HG03025 (cell line): ENCODE measurements around the gene LOXL3.

Experiments used
- ATAC-seq: cut with Tn5 transposase; IDR thresholded peaks from one replicate; pipeline ENCODE4 v1.9.1; 2021; ENCODE audit warnings: mild to moderate bottlenecking, moderate library complexity; ENCODE audit not compliant: unreplicated experiment, low FRiP score

LOXL3 gene

DNA sequence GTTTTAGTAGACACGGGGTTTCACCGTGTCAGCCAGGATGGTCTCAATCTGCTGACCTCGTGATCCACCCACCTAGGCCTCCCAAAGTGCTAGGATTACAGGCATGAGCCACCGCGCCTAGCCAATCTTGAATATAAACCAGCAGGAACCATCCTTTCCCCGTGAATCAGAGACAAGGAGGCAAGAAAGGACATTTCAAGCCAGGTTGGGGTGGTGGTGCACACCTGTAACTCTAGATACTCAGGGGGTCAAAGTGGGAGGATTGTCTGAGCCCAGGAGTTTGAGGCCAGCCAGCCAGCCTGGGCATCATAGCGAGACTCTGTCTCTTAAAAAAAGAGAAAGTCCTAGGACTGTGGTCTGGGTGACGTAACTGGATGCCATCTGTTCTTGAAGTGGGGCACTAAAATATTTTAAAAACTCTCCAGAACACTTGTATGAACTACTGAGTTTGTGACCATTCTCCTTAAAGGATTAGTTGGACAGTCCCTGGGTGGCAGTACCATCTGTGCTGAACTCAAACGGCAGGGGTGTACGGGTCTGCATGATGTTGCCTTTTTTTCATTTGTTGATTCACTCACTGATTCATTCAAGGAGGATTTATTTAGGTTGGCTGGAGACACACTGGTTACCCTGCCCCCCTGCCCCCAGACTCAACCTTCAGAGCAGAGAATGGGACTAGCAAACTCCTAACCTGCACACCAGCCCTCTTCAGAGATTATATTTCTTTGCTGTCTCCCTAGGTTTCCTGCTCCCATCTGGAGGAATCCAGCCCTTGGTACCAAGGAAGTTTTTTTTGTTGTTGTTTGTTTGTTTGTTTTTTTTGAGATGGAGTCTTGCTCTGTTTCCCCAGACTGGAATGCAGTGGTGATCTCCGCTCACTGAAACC lies 42.4 kb downstream of the LOXL3 start:
- ATAC-seq, result no peak

DNA sequence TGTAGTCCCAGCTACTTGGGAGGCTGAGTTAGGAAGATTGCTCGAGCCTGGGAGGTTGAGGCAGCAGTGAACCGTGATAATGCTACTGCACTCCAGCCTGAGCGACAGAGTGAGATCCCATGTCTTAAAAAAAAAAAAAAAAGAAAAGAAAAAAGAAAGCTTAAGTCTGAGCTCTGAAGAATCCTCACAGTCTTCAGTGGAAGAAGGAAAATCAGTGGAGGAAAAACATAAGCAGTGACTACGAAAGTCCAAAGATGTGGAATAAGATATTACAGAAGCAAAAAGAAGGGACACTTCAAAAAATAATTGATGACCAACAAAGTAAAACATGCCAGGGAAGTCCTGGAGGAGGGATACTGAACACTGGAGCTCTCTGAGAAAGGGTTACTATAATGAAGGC lies 43.5 kb downstream of the LOXL3 start:
- ATAC-seq, result no peak

DNA sequence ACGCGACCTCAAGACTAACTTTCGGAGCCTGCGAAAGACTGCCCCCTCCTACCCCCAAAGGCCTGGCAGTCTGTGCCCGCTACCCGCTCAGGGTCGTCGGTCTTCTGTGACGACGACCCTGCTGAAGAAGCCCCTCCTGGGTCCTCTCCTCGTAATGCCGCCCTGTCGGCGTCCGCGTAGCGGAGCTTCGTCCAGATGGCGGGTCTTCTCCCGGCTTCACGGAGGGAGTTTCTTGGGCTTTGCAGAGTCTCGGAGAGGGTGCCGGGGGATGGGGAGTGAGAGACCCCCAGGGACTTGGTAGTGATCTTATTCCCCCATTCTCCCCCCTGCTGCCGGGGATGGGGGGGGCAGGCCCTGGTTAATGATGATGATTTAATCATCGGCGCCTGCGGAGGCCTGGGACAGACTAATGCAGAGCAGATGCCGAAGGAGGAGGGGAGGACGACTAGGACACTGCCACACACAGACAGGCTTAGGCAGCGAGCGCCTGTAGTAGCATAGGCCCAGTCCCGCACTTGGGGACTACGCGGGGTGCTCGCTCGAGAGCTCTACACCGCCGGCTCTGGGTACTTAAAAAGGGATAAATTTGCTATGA lies 45.7 kb downstream of the LOXL3 start:
- peak; percentile 11 for ATAC-seq

DNA sequence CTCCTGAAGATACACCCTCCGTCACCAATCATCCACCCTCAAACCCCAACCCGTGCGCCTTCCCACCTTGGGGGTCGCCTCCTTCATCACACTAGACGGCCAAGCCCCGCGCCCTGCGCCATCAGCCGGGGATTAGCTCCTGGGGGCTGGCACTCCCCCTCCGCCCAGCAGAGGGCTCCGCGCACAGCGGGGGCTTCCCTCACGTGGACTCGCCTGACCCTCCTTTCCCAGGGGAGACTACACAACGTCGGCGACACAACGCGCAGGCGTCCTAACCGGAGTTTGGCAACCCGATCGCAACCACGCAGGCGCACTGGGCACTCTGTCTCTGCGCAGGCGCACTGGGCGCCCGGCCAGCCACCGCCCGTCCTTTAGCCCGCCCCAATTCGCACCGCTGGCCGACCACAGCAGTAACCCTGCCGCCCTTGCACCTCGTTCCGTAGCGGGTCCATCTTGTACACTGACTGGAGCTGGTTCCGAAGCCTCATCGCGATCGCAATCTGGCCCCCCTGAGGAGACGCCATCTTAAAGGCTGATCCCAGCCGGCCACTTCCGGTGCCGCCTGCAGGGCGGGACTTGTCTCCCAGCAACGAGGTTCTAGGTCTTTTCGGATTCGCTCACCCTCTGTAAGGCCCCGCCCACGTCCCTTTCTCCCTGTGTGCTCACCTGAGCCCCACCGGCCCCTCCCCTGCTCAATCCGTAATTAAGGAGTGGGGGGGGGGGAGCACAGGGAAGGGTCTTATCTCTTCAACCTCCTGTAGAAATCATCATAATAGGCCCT lies 46.4 kb downstream of the LOXL3 start, which contains the start of gene PCGF1:
Gene PCGF1, minus strand, starts transcription at position 551 of the 781 bp plus-strand sequence. Its CDS starts 27 bp downstream, at position 524.
- ATAC-seq, result peak; percentile 93

DNA sequence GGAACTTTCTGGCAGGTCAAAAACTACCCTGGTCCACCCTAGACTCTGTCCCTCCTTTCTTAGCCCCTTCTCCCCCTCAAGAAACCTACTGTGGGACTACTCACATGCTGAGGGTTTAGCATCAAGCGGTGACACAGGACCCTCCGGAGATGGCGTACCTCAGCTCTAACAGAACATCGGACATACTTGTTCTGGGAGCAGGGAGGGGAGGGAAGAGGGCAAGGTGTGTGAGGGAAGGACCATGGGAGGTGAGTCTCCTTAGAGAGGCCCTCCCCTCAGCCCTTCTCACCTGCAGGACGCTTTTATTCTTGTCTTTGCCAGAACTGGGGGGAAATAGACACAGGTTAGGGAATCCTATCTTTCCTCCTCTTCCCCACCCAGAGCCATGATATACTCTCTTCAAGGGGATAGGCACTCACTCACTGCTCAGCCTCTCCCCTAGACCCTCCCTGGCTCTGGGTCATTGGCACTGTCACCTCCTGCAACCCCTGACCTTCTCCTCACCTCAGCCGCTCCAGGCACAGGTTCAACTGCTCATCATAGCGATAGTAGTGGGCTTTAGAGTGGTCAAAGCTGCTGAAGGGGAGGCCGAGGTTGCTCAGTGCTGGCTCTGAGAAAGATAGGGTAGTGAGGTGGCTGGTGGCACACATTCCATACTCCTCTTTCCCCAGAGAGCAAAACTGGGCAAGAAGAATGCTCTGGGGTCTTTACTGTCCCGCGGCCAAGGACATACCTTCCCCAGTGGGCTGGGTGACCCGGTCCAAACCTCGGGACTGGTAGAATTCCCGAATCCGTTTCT lies 48.1 kb downstream of the LOXL3 start:
- ATAC-seq, result no peak

DNA sequence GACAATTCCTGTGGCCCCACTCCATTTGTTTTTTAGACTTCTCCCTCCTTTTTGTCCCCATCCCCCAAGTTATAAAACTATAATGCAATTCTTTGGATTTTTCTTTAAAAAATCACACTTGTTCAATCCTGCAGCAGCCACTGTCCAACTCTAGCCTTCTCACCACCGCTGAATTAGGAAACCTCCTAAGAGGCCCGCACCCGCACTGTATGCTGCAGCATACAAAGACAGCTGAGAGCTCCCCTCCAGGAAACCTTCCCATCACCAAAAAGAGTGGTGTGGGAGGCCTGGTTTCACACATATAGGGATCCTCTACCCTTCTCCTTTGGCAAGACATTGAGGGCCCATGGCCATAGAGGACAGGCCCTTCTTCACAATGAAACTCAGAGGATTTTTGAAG lies 49.2 kb downstream of the LOXL3 start:
- ATAC-seq, result no peak

DNA sequence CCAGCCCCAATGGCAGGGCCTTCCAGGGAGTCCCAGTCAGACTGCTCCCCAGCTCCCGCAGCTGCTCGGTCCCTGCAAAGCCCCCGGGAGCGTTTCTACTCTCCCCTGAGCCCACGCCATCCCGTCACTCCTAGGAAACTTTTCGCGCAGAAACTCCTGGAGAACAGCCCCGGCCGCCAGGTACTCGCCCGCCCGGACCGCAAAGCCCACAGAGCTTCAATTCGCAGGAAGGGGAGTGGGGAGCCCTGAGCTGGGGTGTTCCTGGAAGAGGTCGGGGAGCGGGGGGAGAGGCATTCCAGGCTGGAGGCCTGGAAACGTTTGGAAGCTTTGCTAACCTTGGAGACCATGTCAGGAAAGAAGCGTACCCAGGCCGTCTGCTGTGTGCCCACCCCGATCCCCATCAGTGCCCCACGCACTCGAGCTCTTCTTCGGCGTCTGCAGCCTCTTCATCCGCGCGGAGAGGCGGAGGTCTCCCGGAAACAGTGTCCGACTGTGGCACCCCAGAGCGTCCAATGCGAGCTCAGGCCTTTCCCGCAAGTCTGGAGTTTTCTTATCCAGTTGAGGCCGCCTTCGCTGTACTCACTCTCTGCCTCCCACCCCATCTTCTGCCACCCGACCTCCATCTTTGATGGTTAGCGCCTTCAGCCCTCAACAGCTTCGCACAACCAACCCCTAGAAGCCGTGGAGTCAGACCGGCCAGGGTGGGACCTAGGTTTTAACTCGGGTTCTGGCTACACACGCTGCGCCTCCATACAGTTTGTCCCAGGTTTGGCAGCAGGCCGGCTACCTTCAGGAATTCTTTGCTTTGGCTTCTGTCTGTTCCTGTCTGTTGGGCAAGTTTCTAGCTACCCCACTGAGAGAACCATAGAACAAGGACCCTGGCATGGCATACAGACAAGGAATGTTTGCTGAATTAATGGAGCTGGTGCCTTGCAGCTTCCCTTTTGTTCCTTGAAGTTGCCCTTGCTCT lies 50.0 kb downstream of the LOXL3 start:
- no peak for ATAC-seq

DNA sequence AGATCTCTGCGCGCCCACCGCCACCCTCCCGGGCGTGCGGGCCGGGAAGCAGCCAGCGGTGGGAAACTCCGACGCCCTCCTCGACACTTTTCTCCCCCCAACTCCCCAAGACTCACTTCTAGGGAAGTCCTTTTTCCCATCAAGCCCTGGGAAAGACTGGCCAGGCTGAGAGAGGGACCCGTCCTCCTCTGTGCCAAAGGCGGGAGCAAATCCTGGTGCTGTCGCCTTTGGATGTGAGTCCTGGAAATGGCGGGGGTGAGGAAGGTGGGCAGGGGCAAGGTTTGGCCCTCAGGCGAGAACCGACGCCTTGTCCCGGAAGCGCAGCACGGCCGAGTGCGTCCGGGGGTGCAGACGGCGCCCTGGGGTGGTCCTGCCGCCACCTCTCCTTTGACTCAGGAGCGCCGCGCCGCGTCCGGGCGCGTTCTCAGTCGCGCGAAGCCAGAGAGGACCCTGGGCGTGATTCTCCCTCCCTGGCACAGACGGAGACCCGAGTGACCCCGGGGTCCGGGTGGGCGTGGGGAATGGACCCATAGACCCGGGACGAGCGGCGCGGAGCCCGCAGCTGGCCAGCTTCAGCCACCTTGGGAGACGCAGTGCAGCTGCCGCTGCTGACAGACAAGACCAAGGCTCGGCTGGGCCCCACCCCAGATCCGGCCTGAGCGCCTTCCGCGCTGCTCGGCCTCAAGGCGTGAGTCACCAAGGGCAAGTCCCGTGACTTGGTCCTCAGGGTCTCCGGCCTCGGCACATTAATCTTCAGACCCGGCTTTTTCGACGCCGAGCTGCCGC lies 50.8 kb downstream of the LOXL3 start:
- ATAC-seq, result no peak

DNA sequence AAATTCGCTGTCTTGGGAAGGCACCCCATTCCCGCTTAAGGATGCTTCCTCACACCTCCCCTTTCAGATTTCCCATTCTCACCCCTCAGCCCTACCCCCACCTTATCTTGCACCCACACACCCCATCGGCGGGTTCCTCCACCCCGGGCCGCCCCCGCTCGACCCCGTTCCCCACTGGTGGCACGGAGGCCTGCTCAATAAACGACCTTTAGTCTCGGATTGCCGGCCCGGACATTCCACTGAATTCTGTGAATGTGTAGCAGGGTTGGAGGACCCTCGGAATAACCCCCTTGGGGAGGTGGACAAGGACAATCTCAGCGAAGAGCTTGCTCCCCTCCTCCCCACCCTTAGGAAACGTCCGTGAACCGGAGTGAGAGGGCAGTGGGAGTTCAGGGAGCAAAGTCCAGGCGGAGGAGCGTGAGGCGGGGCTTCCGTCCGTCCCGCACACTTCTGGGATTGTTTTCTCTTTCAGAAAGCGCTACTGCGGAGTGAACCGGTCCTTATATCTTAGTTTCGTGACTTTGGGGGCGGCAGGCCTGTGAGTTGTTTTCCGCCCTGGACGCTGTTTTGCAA lies 51.5 kb downstream of the LOXL3 start:
- ATAC-seq, result no peak

DNA sequence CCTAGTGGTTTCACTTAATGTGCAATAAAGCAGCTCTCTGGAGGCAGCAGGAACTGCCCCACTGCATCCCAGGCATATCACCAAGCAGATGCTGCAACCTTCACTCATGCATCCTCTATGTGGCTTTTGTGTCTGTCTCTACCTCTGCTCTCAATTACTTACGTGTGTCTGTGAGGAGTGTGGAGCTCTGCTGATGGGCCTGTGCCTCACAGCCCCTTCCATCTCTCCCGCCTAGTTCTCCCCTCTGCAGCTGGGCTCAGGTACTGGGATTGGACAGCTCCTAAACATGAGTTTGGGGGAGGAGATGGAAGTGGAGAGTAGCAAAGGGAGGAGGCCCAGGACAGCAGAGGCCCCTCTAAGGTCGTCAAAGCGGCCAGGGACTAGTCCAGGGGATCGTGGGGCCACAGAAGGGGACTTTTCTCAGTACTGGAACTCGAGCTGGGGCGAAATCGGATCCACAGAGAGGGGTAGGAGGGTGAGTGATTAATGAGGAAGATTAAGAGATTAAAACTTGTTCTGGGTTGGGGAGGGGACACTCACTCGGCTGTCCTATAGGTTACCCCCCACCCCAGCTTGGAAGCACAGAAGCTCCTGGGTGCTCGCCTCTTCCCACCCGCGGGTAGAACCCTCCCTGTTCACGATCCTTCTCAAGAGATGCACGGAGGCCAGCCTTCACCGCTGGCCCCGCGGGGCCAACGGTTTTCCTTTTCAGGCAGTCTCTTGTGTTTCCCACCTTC lies 52.2 kb downstream of the LOXL3 start:
- no peak for ATAC-seq

DNA sequence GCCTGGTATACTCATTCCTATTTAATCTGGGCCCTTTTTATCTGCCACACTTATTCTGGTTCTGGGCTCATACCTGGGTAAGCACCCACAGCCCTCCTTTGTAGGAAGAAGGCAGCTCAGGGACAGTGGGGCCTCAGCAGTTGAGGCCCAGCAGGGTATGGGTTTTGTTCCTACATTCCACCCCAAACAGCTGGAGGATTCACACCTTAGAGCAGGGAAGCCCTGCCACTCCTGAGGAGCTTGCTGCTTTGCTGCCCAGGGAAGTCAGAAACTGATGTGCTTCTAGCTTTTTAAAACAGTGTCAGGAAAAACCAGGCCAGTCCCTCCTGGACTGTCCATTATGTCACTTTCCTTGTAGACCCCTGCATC lies 53.2 kb downstream of the LOXL3 start:
- ATAC-seq, result no peak

DNA sequence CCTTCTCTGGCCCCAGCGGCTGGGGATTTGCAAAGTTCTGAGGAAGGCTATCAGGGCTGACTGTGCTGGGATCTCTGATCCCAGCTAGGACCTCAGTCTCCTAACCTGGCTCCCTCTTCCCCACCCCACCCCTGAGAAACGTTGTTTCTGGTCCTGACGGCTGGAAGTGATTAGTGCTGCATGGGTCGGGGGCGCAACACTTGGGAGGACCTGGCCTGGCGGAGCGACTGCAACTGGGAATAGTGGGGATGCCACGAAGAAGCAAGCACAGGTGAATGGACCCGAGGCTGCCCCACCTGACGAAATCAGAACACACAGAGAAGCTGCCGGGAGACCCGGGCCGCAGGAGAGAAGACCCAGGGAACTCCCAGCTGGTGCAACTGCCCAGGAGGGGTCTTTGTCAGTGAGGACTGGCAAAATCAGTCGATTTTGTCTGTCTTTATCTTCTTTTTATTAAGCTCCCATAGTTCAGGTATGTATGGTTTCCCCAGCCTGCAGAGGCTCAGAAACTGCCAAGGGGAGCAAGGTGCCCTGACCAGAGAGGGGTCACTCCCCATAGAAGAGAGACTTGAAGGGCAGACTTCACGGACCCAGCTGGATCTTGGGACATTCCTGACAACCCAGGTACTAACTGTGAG lies 53.7 kb downstream of the LOXL3 start:
- no peak for ATAC-seq

DNA sequence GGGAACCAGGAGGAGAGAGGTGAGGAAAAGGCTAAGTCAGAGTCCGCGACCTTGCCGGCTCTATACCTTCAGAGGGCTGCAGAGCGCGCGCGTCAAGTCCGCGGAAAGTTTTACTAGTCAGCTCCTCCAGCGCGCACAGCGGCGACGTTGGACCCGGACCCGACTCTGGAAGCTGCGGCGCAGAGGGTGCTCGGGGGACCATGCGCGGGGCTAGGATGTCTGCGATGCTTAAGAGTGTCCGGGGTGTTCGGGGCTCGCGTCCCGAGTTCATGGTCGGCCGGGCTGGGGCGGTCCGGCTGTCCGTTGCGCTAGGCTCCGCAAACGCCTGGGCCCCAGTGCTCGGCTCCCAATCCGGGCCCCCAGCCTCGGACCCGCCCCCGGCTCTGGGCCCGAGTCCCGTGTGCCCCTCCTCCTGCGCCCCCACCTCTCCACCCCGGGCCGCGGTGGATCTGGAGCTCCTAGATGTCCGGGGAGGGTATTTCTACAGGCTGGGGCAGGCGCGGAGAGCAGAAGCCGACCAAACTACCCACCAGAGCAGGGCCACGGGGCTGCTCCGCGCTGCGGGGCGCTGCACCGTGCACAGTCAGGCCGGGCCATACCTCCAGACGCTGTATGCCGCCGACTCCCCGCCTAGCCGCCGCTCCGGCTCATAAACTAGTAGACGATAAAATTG lies 54.3 kb downstream of the LOXL3 start, which contains the start of gene LBX2:
Gene LBX2, minus strand, starts transcription at position 337 of the 673 bp plus-strand sequence. Its CDS starts 66 bp downstream, at position 271.
- no peak for ATAC-seq

DNA sequence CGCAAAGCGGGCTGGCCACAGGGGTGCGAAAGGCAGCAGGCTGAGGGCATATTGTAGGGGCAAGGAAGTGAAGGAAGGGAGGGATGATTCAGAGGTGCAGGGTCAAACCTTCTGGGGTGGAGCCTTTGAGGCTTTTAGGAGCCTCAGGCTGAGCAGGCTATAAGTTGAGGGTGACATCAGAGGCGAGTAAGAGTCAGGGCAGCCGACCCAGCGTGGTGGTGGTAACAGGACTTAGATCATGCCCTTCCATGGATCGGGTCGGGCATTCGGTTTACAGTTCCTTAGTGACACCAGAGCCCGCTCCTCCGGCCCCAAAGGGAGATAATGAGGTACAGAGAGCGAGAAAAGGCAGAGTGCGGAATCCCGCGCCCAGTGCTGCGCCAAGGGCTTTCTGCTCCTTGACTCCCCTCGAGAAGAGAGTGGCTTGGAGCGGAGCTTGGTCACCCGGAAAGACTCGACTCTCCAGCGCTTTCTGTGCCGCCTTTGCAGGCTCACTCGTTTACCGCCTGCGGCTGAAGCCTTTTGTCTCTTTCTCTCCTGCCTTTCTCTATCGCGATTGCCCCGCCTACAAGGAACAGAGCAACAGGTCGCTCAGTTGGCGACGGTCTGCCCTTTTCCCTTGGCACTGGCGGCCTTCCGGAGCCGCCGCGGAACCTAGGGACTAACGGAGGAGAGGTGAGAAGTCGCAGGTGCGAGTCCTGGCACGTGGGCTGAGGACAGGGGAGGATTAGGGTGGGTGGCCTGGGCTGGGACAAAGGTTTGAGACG lies 55.1 kb downstream of the LOXL3 start:
- no peak for ATAC-seq

DNA sequence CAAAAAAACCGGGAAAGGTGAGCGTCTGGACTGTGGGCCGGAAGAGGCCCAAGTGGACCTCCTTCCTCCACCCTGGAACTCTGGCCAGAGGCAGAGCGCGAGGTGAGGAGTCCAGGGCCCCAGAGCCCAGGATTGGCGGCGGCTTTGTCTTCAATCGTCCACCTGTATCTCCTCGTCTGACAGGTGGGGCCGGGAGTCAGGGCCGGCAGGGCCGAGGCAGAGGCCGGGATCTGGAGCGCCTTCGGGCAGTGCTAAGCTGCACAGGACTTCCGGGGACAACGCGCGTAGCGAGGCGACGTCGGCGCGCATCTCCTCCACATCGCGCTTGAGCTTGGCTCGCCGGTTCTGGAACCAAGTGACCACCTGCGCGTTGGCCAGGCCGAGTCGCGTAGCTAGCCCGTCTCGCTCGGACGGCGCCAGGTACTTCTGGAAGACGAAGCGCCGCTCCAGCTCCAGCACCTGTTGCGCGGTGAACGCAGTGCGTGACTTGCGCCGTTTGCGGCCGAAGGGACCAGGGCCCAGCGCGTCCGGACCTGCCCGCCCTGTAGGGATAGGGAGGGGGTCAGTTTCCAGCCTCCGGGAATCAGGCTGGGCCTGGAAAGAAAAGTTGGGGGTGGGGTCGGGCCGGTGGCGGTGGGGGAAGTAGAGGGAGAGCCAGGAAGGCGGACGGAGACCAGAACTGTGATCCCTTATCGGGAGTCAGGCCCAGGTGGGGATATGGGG lies 55.8 kb downstream of the LOXL3 start:
- ATAC-seq, result no peak
